Mesenchymal stem cell (in vitro differentiated cells and primary cell): Measurements from ENCODE around the gene CLCNKA. TPM values are rescaled to one million over a fixed set of nuclear protein-coding genes. Genes with fewer than 3 reads are reported as not detected.

ENCODE experiments used
- DNase-seq: peaks from one replicate; pipeline ENCODE4 v3.0.0-alpha.2; 2013
- H2AFZ ChIP-seq: one replicate; pipeline ENCODE4 v1.6.1; 2013; ENCODE audit warnings: low read depth, mild to moderate bottlenecking, control low read depth, inconsistent platforms, low read length, moderate library complexity
- H2AK5ac ChIP-seq: 2 replicates; pipeline ENCODE4 v1.6.1; 2013; ENCODE audit warnings: low read length, moderate library complexity, mild to moderate bottlenecking, inconsistent platforms; ENCODE audit not compliant: severe bottlenecking
- H2BK120ac ChIP-seq: one replicate; pipeline ENCODE4 v1.6.1; 2013; ENCODE audit warnings: low read depth, mild to moderate bottlenecking, inconsistent platforms, low read length, moderate library complexity
- H2BK12ac ChIP-seq, 2 experiments: one replicate each; pipeline ENCODE4 v1.6.1; 2013; ENCODE audit warnings: inconsistent platforms in 2 of 2, low read length in 2 of 2, mild to moderate bottlenecking in 2 of 2, moderate library complexity in 2 of 2, control low read depth in 1 of 2
- H2BK15ac ChIP-seq: one replicate; pipeline ENCODE4 v1.6.1; 2013; ENCODE audit warnings: mild to moderate bottlenecking, low read depth, inconsistent platforms; ENCODE audit not compliant: poor library complexity, severe bottlenecking
- H2BK5ac ChIP-seq: 2 replicates; pipeline ENCODE4 v1.6.1; 2013; ENCODE audit warnings: low read depth, mild to moderate bottlenecking, low read length, control low read depth, inconsistent platforms; ENCODE audit not compliant: poor library complexity, severe bottlenecking
- H3K14ac ChIP-seq, 2 experiments: one replicate each; pipeline ENCODE4 v1.6.1; 2013; ENCODE audit warnings: inconsistent platforms in 2 of 2, low read length in 2 of 2, control low read depth in 1 of 2, mild to moderate bottlenecking in 1 of 2, moderate library complexity in 1 of 2
- H3K18ac ChIP-seq, 2 experiments: one replicate each; pipeline ENCODE4 v1.6.1; 2013; ENCODE audit warnings: inconsistent platforms in 2 of 2, low read length in 2 of 2, control low read depth in 1 of 2, low read depth in 1 of 2, mild to moderate bottlenecking in 1 of 2
- H3K23ac ChIP-seq, 2 experiments: one replicate each; pipeline ENCODE4 v1.6.1; 2013; ENCODE audit warnings: inconsistent platforms in 2 of 2, low read length in 2 of 2, mild to moderate bottlenecking in 2 of 2, moderate library complexity in 2 of 2, control low read depth in 1 of 2
- H3K27ac ChIP-seq: 2 replicates; pipeline ENCODE4 v1.5.1; 2013; ENCODE audit warnings: mild to moderate bottlenecking, moderate library complexity, low read length, control low read depth, inconsistent platforms; ENCODE audit not compliant: poor library complexity, severe bottlenecking
- H3K27me3 ChIP-seq, 2 experiments: 2 replicates each; pipeline versions ENCODE4 v1.6.1 to v1.7.0; 2013; ENCODE audit warnings: low read length in 2 of 2, mild to moderate bottlenecking in 2 of 2, moderate library complexity in 2 of 2, control low read depth in 1 of 2, inconsistent platforms in 1 of 2; ENCODE audit not compliant: control insufficient read depth in 1 of 2, insufficient read depth in 1 of 2
- H3K36me3 ChIP-seq, 2 experiments: 2 replicates each; pipeline versions ENCODE4 v1.6.1 to v1.7.0; 2013; ENCODE audit warnings: low read length in 2 of 2, control low read depth in 1 of 2, inconsistent platforms in 1 of 2, low read depth in 1 of 2, mild to moderate bottlenecking in 1 of 2; ENCODE audit not compliant: insufficient read depth in 2 of 2, control insufficient read depth in 1 of 2
- H3K4ac ChIP-seq, 2 experiments: one replicate each; pipeline ENCODE4 v1.6.1; 2013; ENCODE audit warnings: inconsistent platforms in 2 of 2, low read length in 2 of 2, mild to moderate bottlenecking in 2 of 2, moderate library complexity in 2 of 2, control low read depth in 1 of 2, low read depth in 1 of 2
- H3K4me1 ChIP-seq: 2 replicates; pipeline ENCODE4 v1.6.1; 2013; ENCODE audit warnings: low read depth, low read length, control low read depth; ENCODE audit not compliant: control insufficient read depth, insufficient read depth
- H3K4me2 ChIP-seq: 2 replicates; pipeline ENCODE4 v1.6.1; 2013; ENCODE audit warnings: low read length, mild to moderate bottlenecking, inconsistent platforms; ENCODE audit not compliant: poor library complexity, severe bottlenecking
- H3K4me3 ChIP-seq, 2 experiments: 2 replicates each; pipeline versions ENCODE4 v1.5.1 to v1.7.0; 2013; ENCODE audit warnings: low read length in 2 of 2, mild to moderate bottlenecking in 2 of 2, control low read depth in 1 of 2, low read depth in 1 of 2; ENCODE audit not compliant: insufficient read depth in 1 of 2
- H3K79me1 ChIP-seq: replicated peaks from 2 replicates; pipeline ENCODE4 v1.6.1; 2013; ENCODE audit warnings: mild to moderate bottlenecking, control low read depth, low read length, inconsistent platforms; ENCODE audit not compliant: poor library complexity, severe bottlenecking
- H3K9ac ChIP-seq: 2 replicates; pipeline ENCODE4 v1.7.0; 2013; ENCODE audit warnings: mild to moderate bottlenecking, low read length, moderate library complexity
- H3K9me3 ChIP-seq: 2 replicates; pipeline ENCODE4 v1.7.0; 2013; ENCODE audit warnings: mild to moderate bottlenecking, low read length; ENCODE audit not compliant: control insufficient read depth
- H4K8ac ChIP-seq: one replicate; pipeline ENCODE4 v1.6.1; 2013; ENCODE audit warnings: inconsistent platforms, mild to moderate bottlenecking, low read length, moderate library complexity
- H4K91ac ChIP-seq: one replicate; pipeline ENCODE4 v1.6.1; 2013; ENCODE audit warnings: mild to moderate bottlenecking, low read length, inconsistent platforms
- WGBS: methylation state at CpG from one replicate; pipeline ENCODE4 v1.1.7; 2013; ENCODE audit warnings: mixed read lengths; 5-methylcytosine and 5-hydroxymethylcytosine counted together
- small RNA-seq: library from polyadenylated mRNA; stranded (forward); fragments of <200 nt; extraction: miRNeasy Mini kit (QIAGEN cat#:217004); gene quantifications from one replicate; pipeline ENCODE3, GENCODE V24; 2013; ENCODE audit warnings: low read depth

CLCNKA gene

GRCh38 chr1:16081636-16082035, 59.8 kb downstream of the CLCNKA start:
- Histone ChIP-seq H3K36me3 (no peaks in the 10 kb centered on the region), H3K27me3 (peaks cover 0 to 3% of the 10 kb centered on the region in 2 experiments), H3K4ac (no peak overlapping the region), H3K4me1 (peaks cover 27% of the 10 kb centered on the region), H3K79me1 (peaks cover 7% of the 10 kb centered on the region), H2AK5ac (peak overlapping the region; percentile 88), H2AFZ (no peak overlapping the region), H2BK5ac (no peak overlapping the region), H3K4me2 (no peak overlapping the region), H3K4me3 (no peak overlapping the region), H3K23ac (no peak overlapping the region), H3K9me3 (no peaks in the 10 kb centered on the region), H3K18ac (no peak overlapping the region), H3K27ac (no peak overlapping the region), H2BK15ac (no peak overlapping the region), H3K9ac (peak overlapping the region; percentile 15), H2BK120ac (no peak overlapping the region), H4K91ac (no peak overlapping the region), H2BK12ac (peak overlapping the region in 1 of 2 experiments; percentile 1), H4K8ac (no peak overlapping the region), H3K14ac (no peak overlapping the region)
- 91% methylated on average over 9 of the region's 9 CpGs for WGBS
- no peak for DNase-seq

GRCh38 chr1:16082283-16083038, 60.6 kb downstream of the CLCNKA start:
- H2BK5ac ChIP-seq: no peak overlapping the region
- no peak overlapping the region for H2AFZ ChIP-seq
- no peak overlapping the region for H2BK15ac ChIP-seq
- no peak overlapping the region for H3K4me2 ChIP-seq
- H4K91ac ChIP-seq: peak overlapping the region; percentile 24
- 53% methylated on average over 8 of the region's 9 CpGs for WGBS
- H3K36me3 ChIP-seq: no peaks in the 10 kb centered on the region
- H3K18ac ChIP-seq: peak overlapping the region in 1 of 2 experiments; percentile 55
- H3K27ac ChIP-seq: no peak overlapping the region
- no peaks in the 10 kb centered on the region for H3K9me3 ChIP-seq
- no peak overlapping the region for H2BK120ac ChIP-seq
- peaks cover 0 to 3% of the 10 kb centered on the region in 2 experiments for H3K27me3 ChIP-seq
- no peak overlapping the region for H3K14ac ChIP-seq
- peak; percentile 67 for DNase-seq
- no peak overlapping the region for H4K8ac ChIP-seq
- H2BK12ac ChIP-seq: peak overlapping the region; percentile 64 to 80
- peak overlapping the region; percentile 98 for H2AK5ac ChIP-seq
- H3K79me1 ChIP-seq: peaks cover 7% of the 10 kb centered on the region
- H3K9ac ChIP-seq: peak overlapping the region; percentile 15
- no peak overlapping the region for H3K23ac ChIP-seq
- H3K4ac ChIP-seq: no peak overlapping the region
- H3K4me1 ChIP-seq: peaks cover 21% of the 10 kb centered on the region
- no peak overlapping the region for H3K4me3 ChIP-seq

GRCh38 chr1:16083486-16083885, 61.6 kb downstream of the CLCNKA start:
- Histone ChIP-seq H2BK120ac (no peak overlapping the region), H2BK15ac (peak overlapping the region; percentile 54), H3K79me1 (peaks cover 7% of the 10 kb centered on the region), H3K9me3 (no peaks in the 10 kb centered on the region), H4K91ac (peak overlapping the region; percentile 7), H3K23ac (no peak overlapping the region), H3K36me3 (no peaks in the 10 kb centered on the region), H3K27ac (no peak overlapping the region), H2BK12ac (peak overlapping the region in 1 of 2 experiments; percentile 58), H3K4me3 (no peak overlapping the region), H3K9ac (no peak overlapping the region), H3K4ac (no peak overlapping the region), H3K4me2 (no peak overlapping the region), H3K4me1 (peaks cover 23% of the 10 kb centered on the region), H3K27me3 (peaks cover 0 to 3% of the 10 kb centered on the region in 2 experiments), H2AK5ac (peak overlapping the region; percentile 72), H4K8ac (peak overlapping the region; percentile 51), H2AFZ (no peak overlapping the region), H2BK5ac (no peak overlapping the region), H3K18ac (no peak overlapping the region), H3K14ac (no peak overlapping the region)
- no peak for DNase-seq
- WGBS: 86% methylated on average over 5 of the region's 5 CpGs

Small RNA genes within 50 kb of the gene (small RNA-seq; reads per million reads assigned to genes)
- gene AL355994.1 (not detected), gene AL355994.5 (not detected)
